HG02943 (cell line): ENCODE data around the gene ARSA.
"Not testable (repeated sequence)": the region's sequence is repeated elsewhere in the genome, so short reads cannot be mapped to it uniquely, and the experiment has no call there.

Experiments
- ATAC-seq: cut with Tn5 transposase; IDR thresholded peaks from one replicate; pipeline ENCODE4 v1.9.1; 2021; ENCODE audit warnings: mild to moderate bottlenecking, low read depth, moderate library complexity; ENCODE audit not compliant: unreplicated experiment

The ARSA gene

GRCh38 chr22:50656122-50657070 is 28.4 kb upstream of the ARSA start:
- no peak for ATAC-seq

GRCh38 chr22:50654664-50655063 is 26.7 kb upstream of the ARSA start:
- not testable (repeated sequence) for ATAC-seq

GRCh38 chr22:50653256-50653655 is 25.3 kb upstream of the ARSA start:
- ATAC-seq: no peak

GRCh38 chr22:50643821-50644101 is 15.8 kb upstream of the ARSA start:
- ATAC-seq: not testable (repeated sequence)

GRCh38 chr22:50643021-50643820 is 15.3 kb upstream of the ARSA start:
- not testable (repeated sequence) for ATAC-seq

GRCh38 chr22:50641696-50642607 is 14.0 kb upstream of the ARSA start:
- ATAC-seq: no peak

GRCh38 chr22:50640857-50641647 is 13.1 kb upstream of the ARSA start:
- no peak for ATAC-seq

- not testable (repeated sequence) for ATAC-seq
Observed at GRCh38 chr22:50640296-50640695, 12.3 kb upstream of the ARSA start.

- ATAC-seq: no peak
Observed at GRCh38 chr22:50635591-50635990, 7.6 kb upstream of the ARSA start.

GRCh38 chr22:50633771-50634170 is 5.8 kb upstream of the ARSA start:
- ATAC-seq: no peak

- no peak for ATAC-seq
Observed at GRCh38 chr22:50633086-50633485, 5.1 kb upstream of the ARSA start.

GRCh38 chr22:50630376-50630775 is 2.4 kb upstream of the ARSA start:
- ATAC-seq: no peak

GRCh38 chr22:50628543-50629134 is 687 bp upstream of the ARSA start:
- ATAC-seq: no peak

GRCh38 chr22:50626850-50627641 is 906 bp downstream of the ARSA start:
- no peak for ATAC-seq

- ATAC-seq: no peak
Observed at GRCh38 chr22:50626314-50626849, 1.6 kb downstream of the ARSA start.

- no peak for ATAC-seq
Observed at GRCh38 chr22:50625568-50626313, 2.2 kb downstream of the ARSA start.

- ATAC-seq: no peak
Observed at GRCh38 chr22:50625131-50625567, 2.8 kb downstream of the ARSA start.
